Mesodermal cell (in vitro differentiated cells): Measurements from ENCODE around the gene KIF3C.
A peak's percentile ranks its signal among the peaks of the same experiment; 100 is the strongest.

ENCODE experiments used
- H3K27ac ChIP-seq: 2 replicates; pipeline ENCODE4 v1.7.0; 2013; ENCODE audit warnings: mild to moderate bottlenecking, low read depth, low read length, moderate library complexity; ENCODE audit not compliant: severe bottlenecking
- H3K36me3 ChIP-seq: 2 replicates; pipeline ENCODE4 v1.7.1; 2013; ENCODE audit warnings: mild to moderate bottlenecking, low read length, moderate library complexity; ENCODE audit not compliant: control insufficient read depth, insufficient read depth
- H3K4me1 ChIP-seq: one replicate; pipeline ENCODE4 v1.7.1; 2013; ENCODE audit warnings: mild to moderate bottlenecking, low read length; ENCODE audit not compliant: insufficient read depth, control insufficient read depth, poor library complexity, severe bottlenecking
- H3K4me3 ChIP-seq: 2 replicates; pipeline ENCODE4 v1.7.0; 2013; ENCODE audit warnings: low read length, control low read depth, mild to moderate bottlenecking; ENCODE audit not compliant: insufficient read depth, poor library complexity, severe bottlenecking; ENCODE audit errors: extremely low read depth
- H3K9me3 ChIP-seq: 2 replicates; pipeline ENCODE4 v1.7.1; 2013; ENCODE audit warnings: mild to moderate bottlenecking, low read length, moderate library complexity; ENCODE audit not compliant: control insufficient read depth
- WGBS, 2 experiments: methylation state at CpG; one replicate each; pipeline ENCODE4 v1.1.5; 2013; ENCODE audit warnings: missing lambda C conversion rate in 2 of 2; ENCODE audit not compliant: insufficient coverage in 2 of 2; 5-methylcytosine and 5-hydroxymethylcytosine counted together

Gene KIF3C

GRCh38 chr2:25895610-25896009 is 86.7 kb downstream of the KIF3C start:
- Histone ChIP-seq H3K4me3 (no peak overlapping the region), H3K27ac (no peak overlapping the region), H3K9me3 (no peaks in the 10 kb centered on the region), H3K4me1 (peaks cover 6% of the 10 kb centered on the region), H3K36me3 (no peaks in the 10 kb centered on the region)

GRCh38 chr2:25895018-25895417 is 87.3 kb downstream of the KIF3C start:
- no peaks in the 10 kb centered on the region for H3K36me3 ChIP-seq
- H3K9me3 ChIP-seq: no peaks in the 10 kb centered on the region
- 92 to 93% methylated on average over 5 to 6 of the region's 7 CpGs for WGBS, 2 experiments
- peaks cover 6% of the 10 kb centered on the region for H3K4me1 ChIP-seq
- H3K27ac ChIP-seq: no peak overlapping the region
- H3K4me3 ChIP-seq: no peak overlapping the region

- Histone ChIP-seq H3K27ac (no peak overlapping the region), H3K4me3 (no peak overlapping the region), H3K9me3 (no peaks in the 10 kb centered on the region), H3K4me1 (peaks cover 6% of the 10 kb centered on the region), H3K36me3 (no peaks in the 10 kb centered on the region)
- WGBS, 2 experiments: 96% methylated on average over 6 of the region's 8 CpGs
Measured at GRCh38 chr2:25894135-25894830, 88.0 kb downstream of the KIF3C start.

GRCh38 chr2:25891672-25892071 is 90.6 kb downstream of the KIF3C start:
- H3K36me3 ChIP-seq: no peaks in the 10 kb centered on the region
- no peak overlapping the region for H3K27ac ChIP-seq
- H3K4me3 ChIP-seq: no peak overlapping the region
- H3K4me1 ChIP-seq: peaks cover 6% of the 10 kb centered on the region
- WGBS, 2 experiments: 100% methylated on average over 1 to 3 of the region's 5 CpGs
- H3K9me3 ChIP-seq: no peaks in the 10 kb centered on the region

- Histone ChIP-seq H3K27ac (no peak overlapping the region), H3K4me1 (no peaks in the 10 kb centered on the region), H3K9me3 (no peaks in the 10 kb centered on the region), H3K36me3 (no peaks in the 10 kb centered on the region), H3K4me3 (no peak overlapping the region)
- 74 to 88% methylated on average over 3 of the region's 5 CpGs for WGBS, 2 experiments
Measured at GRCh38 chr2:25887624-25888242, 94.6 kb downstream of the KIF3C start.

- WGBS, 2 experiments: 100% methylated on average over 1 of the region's 2 CpGs; no CpG with 5 or more reads in 1 of the 2 experiments
- no peaks in the 10 kb centered on the region for H3K9me3 ChIP-seq
- no peaks in the 10 kb centered on the region for H3K4me1 ChIP-seq
- H3K36me3 ChIP-seq: no peaks in the 10 kb centered on the region
- H3K4me3 ChIP-seq: no peak overlapping the region
- no peak overlapping the region for H3K27ac ChIP-seq
Measured at GRCh38 chr2:25885933-25886332, 96.4 kb downstream of the KIF3C start.

- Histone ChIP-seq H3K9me3 (no peaks in the 10 kb centered on the region), H3K4me3 (no peak overlapping the region), H3K27ac (no peak overlapping the region), H3K4me1 (peaks cover 6% of the 10 kb centered on the region), H3K36me3 (no peaks in the 10 kb centered on the region)
- WGBS, 2 experiments: 75% methylated on average over 4 of the region's 4 CpGs; no CpG with 5 or more reads in 1 of the 2 experiments
Measured at GRCh38 chr2:25881764-25882163, 100.5 kb downstream of the KIF3C start.

- 88% methylated on average over 1 to 2 of the region's 5 CpGs for WGBS, 2 experiments
- Histone ChIP-seq H3K36me3 (peaks cover 10% of the 10 kb centered on the region), H3K27ac (peak overlapping the region; percentile 93), H3K4me1 (peaks cover 6% of the 10 kb centered on the region), H3K9me3 (no peaks in the 10 kb centered on the region), H3K4me3 (peak overlapping the region; percentile 97)
Measured at GRCh38 chr2:25879133-25879730, 103.1 kb downstream of the KIF3C start.

- H3K27ac ChIP-seq: peak within 1 kb of the TSS; percentile 93
- 4% methylated on average over 55 to 56 of the region's 56 CpGs for WGBS, 2 experiments
Measured at GRCh38 chr2:25878361-25879132, 103.8 kb downstream of the KIF3C start, which contains the start of gene ASXL2. Gene ASXL2 (minus strand): TSS chr2:25878487. CDS start chr2:25878222, 265 bp downstream.

GRCh38 chr2:25877431-25878360 is 104.6 kb downstream of the KIF3C start:
- H3K36me3 ChIP-seq: peaks cover 16% of the 10 kb centered on the region
- peak overlapping the region; percentile 93 for H3K27ac ChIP-seq
- H3K9me3 ChIP-seq: no peaks in the 10 kb centered on the region
- H3K4me1 ChIP-seq: peaks cover 6% of the 10 kb centered on the region
- WGBS, 2 experiments: 0% methylated on average over 43 to 54 of the region's 64 CpGs
- peak overlapping the region; percentile 97 for H3K4me3 ChIP-seq

More at GRCh38 chr2:25878361-25879132, 103.8 kb downstream of the KIF3C start, which contains the start of gene ASXL2:
- Histone ChIP-seq H3K9me3 (no peaks in the 10 kb centered on the region), H3K4me1 (peaks cover 6% of the 10 kb centered on the region), H3K4me3 (peak within 1 kb of the TSS; percentile 97), H3K36me3 (peaks cover 16% of the 10 kb centered on the region)
